Nephron (organoid): ENCODE data around the gene OTOP3.

ENCODE experiments used
- H3K27ac Mint-ChIP-seq, 3 experiments: 2 replicates each; pipeline ENCODE4 v1.8.0; 2020; ENCODE audit warnings: mixed read lengths in 3 of 3, mild to moderate bottlenecking in 2 of 3, moderate library complexity in 1 of 3
- H3K27me3 Mint-ChIP-seq: 2 replicates; pipeline ENCODE4 v1.8.0; 2021; ENCODE audit warnings: low read depth, mild to moderate bottlenecking, moderate library complexity, mixed read lengths
- H3K36me3 Mint-ChIP-seq: 2 replicates; pipeline ENCODE4 v1.8.0; 2020; ENCODE audit warnings: low read depth, mixed read lengths
- H3K4me1 Mint-ChIP-seq: 2 replicates; pipeline ENCODE4 v1.8.0; 2020; ENCODE audit warnings: mixed read lengths
- H3K4me3 Mint-ChIP-seq, 3 experiments: 2 replicates each; pipeline ENCODE4 v1.8.0; 2020; ENCODE audit warnings: mild to moderate bottlenecking in 3 of 3, mixed read lengths in 3 of 3, moderate library complexity in 2 of 3
- H3K9me3 Mint-ChIP-seq: 2 replicates; pipeline ENCODE4 v1.8.0; 2020; ENCODE audit warnings: mixed read lengths
- TF ChIP-seq, protein P1 (sequence below), 3 experiments: fragments of 200-600 bp; sonication (generic); IDR thresholded peaks; one replicate each; pipeline ENCODE4 v1.5.0; 2021; ENCODE audit warnings: antibody characterized with exemption in 3 of 3; ENCODE audit not compliant: unreplicated experiment in 3 of 3

Gene OTOP3

DNA sequence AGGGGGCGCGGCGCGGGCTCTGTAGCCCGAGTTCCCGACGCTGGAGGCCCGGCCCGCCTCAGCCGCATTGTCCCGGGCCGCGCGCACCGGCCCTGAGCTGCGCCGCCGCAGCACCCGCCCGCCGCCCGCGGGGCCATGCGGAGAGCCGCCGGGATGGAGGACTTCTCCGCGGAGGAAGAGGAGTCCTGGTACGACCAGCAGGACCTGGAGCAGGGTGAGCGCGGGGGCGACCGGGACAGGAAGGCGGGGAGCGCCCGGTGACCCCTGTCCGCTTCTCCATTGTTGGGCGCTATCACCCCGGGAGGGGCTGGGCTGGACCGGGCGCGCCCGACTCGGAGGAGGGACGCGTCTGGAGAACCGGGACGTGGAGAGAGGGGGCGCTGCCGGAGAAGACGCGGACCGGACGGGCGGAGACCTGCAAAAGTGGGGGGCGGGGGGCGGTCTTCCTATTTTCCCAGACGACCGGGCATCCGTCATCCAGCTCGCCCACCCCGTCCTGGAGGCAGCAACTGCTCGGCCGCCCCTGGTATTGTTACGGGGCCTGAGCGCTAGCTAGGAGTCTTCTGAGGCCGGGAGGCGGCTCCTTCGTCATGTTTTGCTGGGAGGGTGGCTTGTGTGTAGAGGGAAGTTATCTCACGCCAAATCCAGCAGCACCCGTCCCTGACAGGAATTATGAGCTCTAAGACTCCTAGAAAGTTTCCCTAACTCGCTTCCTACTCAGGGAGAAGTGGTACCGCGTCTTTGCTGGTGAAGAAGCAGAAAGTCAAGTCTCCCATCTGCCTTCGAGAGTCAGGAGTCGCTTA, 52.4 kb downstream of the OTOP3 start:
- H3K27ac Mint-ChIP-seq, result peak overlapping the region; percentile 83 to 93 (median 91)
- H3K9me3 Mint-ChIP-seq, result no peaks in the 10 kb centered on the region
- TF ChIP-seq, protein P1, sequence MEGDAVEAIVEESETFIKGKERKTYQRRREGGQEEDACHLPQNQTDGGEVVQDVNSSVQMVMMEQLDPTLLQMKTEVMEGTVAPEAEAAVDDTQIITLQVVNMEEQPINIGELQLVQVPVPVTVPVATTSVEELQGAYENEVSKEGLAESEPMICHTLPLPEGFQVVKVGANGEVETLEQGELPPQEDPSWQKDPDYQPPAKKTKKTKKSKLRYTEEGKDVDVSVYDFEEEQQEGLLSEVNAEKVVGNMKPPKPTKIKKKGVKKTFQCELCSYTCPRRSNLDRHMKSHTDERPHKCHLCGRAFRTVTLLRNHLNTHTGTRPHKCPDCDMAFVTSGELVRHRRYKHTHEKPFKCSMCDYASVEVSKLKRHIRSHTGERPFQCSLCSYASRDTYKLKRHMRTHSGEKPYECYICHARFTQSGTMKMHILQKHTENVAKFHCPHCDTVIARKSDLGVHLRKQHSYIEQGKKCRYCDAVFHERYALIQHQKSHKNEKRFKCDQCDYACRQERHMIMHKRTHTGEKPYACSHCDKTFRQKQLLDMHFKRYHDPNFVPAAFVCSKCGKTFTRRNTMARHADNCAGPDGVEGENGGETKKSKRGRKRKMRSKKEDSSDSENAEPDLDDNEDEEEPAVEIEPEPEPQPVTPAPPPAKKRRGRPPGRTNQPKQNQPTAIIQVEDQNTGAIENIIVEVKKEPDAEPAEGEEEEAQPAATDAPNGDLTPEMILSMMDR (IDR thresholded peaks at IDR 0.05; ENCODE audit: unreplicated experiment in 3 of 3), result peak in 2 of 3 experiments; percentile 7 to 8
- H3K27me3 Mint-ChIP-seq, result no peaks in the 10 kb centered on the region
- peaks cover 24% of the 10 kb centered on the region for H3K4me1 Mint-ChIP-seq
- peak overlapping the region; percentile 93 to 95 (median 94) for H3K4me3 Mint-ChIP-seq
- no peaks in the 10 kb centered on the region for H3K36me3 Mint-ChIP-seq

DNA sequence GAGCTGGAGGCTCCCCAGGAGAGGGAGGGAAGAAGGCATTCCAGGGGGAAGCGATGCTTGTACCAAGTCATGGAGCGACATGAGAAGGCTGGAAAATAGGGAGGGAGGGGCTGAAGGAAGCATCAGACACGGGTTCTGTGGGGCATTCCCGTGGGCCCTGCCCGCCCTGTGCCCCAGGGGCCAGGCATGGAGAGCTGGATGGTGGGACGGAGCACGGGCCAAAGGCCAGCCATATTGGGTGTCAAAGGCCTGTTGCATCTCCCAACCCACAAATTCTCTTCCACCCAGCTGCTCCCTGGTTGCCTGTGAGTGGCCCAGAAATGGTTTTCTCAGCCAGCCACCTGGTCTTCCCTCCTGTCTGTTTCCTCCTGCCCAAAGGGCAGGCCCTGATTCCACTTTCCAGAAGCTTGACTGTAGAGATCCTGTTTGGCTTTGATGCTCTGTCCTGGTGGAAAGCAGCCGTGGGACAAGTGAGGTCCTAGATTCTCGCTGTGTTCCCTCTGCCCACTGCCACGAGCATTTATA, 54.9 kb downstream of the OTOP3 start:
- Mint-ChIP-seq H3K27ac (no peak overlapping the region), H3K4me3 (peak overlapping the region in 2 of 3 experiments; percentile 53 to 61), H3K27me3 (no peaks in the 10 kb centered on the region), H3K4me1 (peaks cover 31% of the 10 kb centered on the region), H3K9me3 (no peaks in the 10 kb centered on the region), H3K36me3 (no peaks in the 10 kb centered on the region)
- TF ChIP-seq, protein P1 (IDR thresholded peaks at IDR 0.05; ENCODE audit: unreplicated experiment in 3 of 3), result no peak

DNA sequence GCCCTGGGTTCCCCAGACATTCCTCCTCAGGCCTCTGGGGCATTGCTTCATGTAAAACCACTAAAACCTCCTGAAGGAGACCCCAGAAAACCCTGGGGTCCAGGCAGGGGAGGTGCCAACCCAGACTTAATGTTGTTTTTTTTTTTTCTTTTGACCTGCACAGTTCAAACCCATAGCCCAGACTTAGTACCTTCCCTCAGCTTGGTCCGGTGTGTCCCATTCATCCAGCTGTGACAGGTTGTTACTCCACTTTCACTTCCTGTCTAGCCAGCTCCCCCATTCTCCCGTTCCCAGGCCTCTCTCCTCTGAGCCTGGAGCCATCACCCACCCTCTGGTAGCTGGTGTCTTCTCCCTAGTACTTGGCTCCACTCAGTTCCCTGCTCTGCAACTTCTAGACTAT, 56.5 kb downstream of the OTOP3 start:
- Mint-ChIP-seq H3K36me3 (no peaks in the 10 kb centered on the region), H3K9me3 (no peaks in the 10 kb centered on the region), H3K4me3 (peak overlapping the region; percentile 5 to 63 (median 63)), H3K27ac (peak overlapping the region; percentile 71 to 89 (median 79)), H3K27me3 (no peaks in the 10 kb centered on the region), H3K4me1 (peaks cover 28% of the 10 kb centered on the region)
- TF ChIP-seq, protein P1 (IDR thresholded peaks at IDR 0.05; ENCODE audit: unreplicated experiment in 3 of 3), result no peak

DNA sequence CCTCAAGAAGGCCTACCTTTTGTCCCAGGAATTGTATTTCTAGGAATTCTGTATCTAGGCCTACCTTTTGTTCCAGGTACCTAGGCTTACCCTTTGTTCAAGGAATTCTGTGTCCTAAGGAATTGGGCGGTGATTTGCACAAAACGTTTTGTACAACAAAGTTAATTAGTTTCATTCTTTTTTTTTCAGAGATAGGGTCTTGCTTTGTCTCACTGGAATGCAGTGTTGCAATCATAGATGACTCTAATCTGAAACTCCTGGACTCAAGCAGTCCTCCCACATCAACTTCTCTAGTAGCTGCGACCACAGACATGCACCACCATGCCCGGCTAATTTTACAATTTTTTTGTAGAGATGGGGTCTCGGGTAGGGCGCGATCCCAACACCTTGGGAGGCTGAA, 58.7 kb downstream of the OTOP3 start:
- H3K9me3 Mint-ChIP-seq, result no peaks in the 10 kb centered on the region
- peaks cover 5% of the 10 kb centered on the region for H3K36me3 Mint-ChIP-seq
- TF ChIP-seq, protein P1 (IDR thresholded peaks at IDR 0.05; ENCODE audit: unreplicated experiment in 3 of 3), result no peak
- H3K27ac Mint-ChIP-seq, result peak overlapping the region in 2 of 3 experiments; percentile 47 to 73
- H3K4me3 Mint-ChIP-seq, result no peak overlapping the region
- H3K4me1 Mint-ChIP-seq, result peaks cover 22% of the 10 kb centered on the region
- no peaks in the 10 kb centered on the region for H3K27me3 Mint-ChIP-seq

DNA sequence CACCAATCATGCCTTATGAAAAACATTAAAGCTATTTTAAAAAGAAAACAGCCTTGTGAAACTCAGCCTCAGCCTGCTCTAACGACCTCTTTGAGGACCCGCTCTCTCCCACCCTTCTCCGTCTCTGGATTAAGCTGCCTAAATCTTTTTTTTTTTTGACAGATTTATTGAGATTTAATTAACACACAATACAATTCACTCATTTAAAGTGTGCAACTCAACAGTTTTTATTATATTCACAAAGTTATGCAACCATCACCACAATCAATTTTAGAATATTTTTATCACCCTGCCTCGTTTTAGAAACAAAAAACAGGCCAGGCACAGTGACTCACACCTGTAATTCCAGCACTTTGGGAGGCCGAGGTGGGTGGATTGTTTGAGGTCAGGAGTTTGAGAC, 60.1 kb downstream of the OTOP3 start:
- TF ChIP-seq, protein P1 (IDR thresholded peaks at IDR 0.05; ENCODE audit: unreplicated experiment in 3 of 3), result no peak
- no peaks in the 10 kb centered on the region for H3K27me3 Mint-ChIP-seq
- no peak overlapping the region for H3K27ac Mint-ChIP-seq
- peaks cover 5% of the 10 kb centered on the region for H3K36me3 Mint-ChIP-seq
- H3K4me1 Mint-ChIP-seq, result peaks cover 22% of the 10 kb centered on the region
- no peaks in the 10 kb centered on the region for H3K9me3 Mint-ChIP-seq
- H3K4me3 Mint-ChIP-seq, result no peak overlapping the region
